Panc1 (cell line): ENCODE measurements around the gene ACER3. TPM values are rescaled to one million over a fixed set of nuclear protein-coding genes. Genes with fewer than 3 reads are reported as not detected.

ENCODE experiments used
- ATAC-seq: fragments of 200-7000 bp; cut with Tn5 transposase; 2 replicates; pipeline ENCODE4 v1.9.1; 2020; ENCODE audit warnings: mild to moderate bottlenecking, moderate library complexity
- BruUV-seq: library from RNA; stranded (reverse); fragments of 400-500 nt; replicated peaks from 2 replicates; lab custom pipeline; 2021; lab: Mats Ljungman, UMichigan
- CTCF ChIA-PET: fragments of 300-600 bp; sonication (Branson Sonifier 250); formaldehyde crosslinking; loops from one replicate; lab custom pipeline; 2022; ENCODE audit warnings: antibody characterized with exemption; lab: Charles Lee
- POLR2A ChIA-PET: fragments of 300-600 bp; sonication (Branson Sonifier 250); formaldehyde crosslinking; loops from one replicate; lab custom pipeline; 2022; ENCODE audit warnings: antibody characterized with exemption; lab: Charles Lee
- DNase-seq: peaks from one replicate; pipeline ENCODE4 v3.0.0-alpha.2; 2010; ENCODE audit warnings: low read depth, low spot score
- H3K27ac ChIP-seq: 2 replicates; pipeline ENCODE4 v1.5.1; 2011; ENCODE audit warnings: mild to moderate bottlenecking, low read length, inconsistent platforms
- H3K27me3 ChIP-seq: fragments of 200-500 bp; sonication (Bioruptor generic); 2 replicates; pipeline ENCODE4 v1.6.0; 2014; ENCODE audit warnings: low read length, inconsistent platforms; ENCODE audit not compliant: control insufficient read depth, insufficient read depth
- H3K36me3 ChIP-seq: fragments of 200-500 bp; sonication (Bioruptor generic); 2 replicates; pipeline ENCODE4 v1.5.1; 2014; ENCODE audit warnings: inconsistent platforms, mild to moderate bottlenecking, low read length, moderate library complexity; ENCODE audit not compliant: control insufficient read depth, insufficient read depth
- H3K4me1 ChIP-seq: 2 replicates; pipeline ENCODE4 v1.5.1; 2011; ENCODE audit warnings: inconsistent platforms, mild to moderate bottlenecking, low read length, moderate library complexity; ENCODE audit not compliant: control insufficient read depth, insufficient read depth
- H3K4me3 ChIP-seq, 2 experiments: 2 replicates each; pipeline ENCODE4 v1.5.1; 2011 to 2012; ENCODE audit warnings: low read depth in 2 of 2, low read length in 2 of 2, mild to moderate bottlenecking in 2 of 2, inconsistent platforms in 1 of 2, moderate library complexity in 1 of 2
- H3K9me3 ChIP-seq: fragments of 200-500 bp; sonication (Bioruptor generic); 2 replicates; pipeline ENCODE4 v1.5.1; 2014; ENCODE audit warnings: low read depth, mild to moderate bottlenecking, inconsistent platforms, low read length, moderate library complexity; ENCODE audit not compliant: control insufficient read depth, insufficient read depth
- CTCF ChIP-seq: fragments of 450-650 bp; IDR thresholded peaks from 2 replicates; pipeline ENCODE4 v1.5.1; 2017; ENCODE audit warnings: mild to moderate bottlenecking
- POLR2AphosphoS5 ChIP-seq: IDR thresholded peaks from 2 replicates; pipeline ENCODE4 v1.6.1; 2012; ENCODE audit warnings: mild to moderate bottlenecking, low read depth, low read length, moderate library complexity
- REST ChIP-seq, 2 experiments: IDR thresholded peaks; 2 replicates each; pipeline ENCODE4 v1.6.1; 2011 to 2012; ENCODE audit warnings: low read depth in 2 of 2, control low read depth in 1 of 2, low read length in 1 of 2, mild to moderate bottlenecking in 1 of 2, moderate library complexity in 1 of 2; ENCODE audit not compliant: insufficient read depth in 1 of 2
- SIN3A ChIP-seq: IDR thresholded peaks from 2 replicates; pipeline ENCODE4 v1.6.1; 2012; ENCODE audit warnings: low read depth, mild to moderate bottlenecking, low read length, moderate library complexity, borderline replicate concordance; ENCODE audit not compliant: insufficient read depth
- TCF7L2 ChIP-seq: IDR thresholded peaks from 2 replicates; pipeline ENCODE4 v1.6.1; 2011; ENCODE audit warnings: mild to moderate bottlenecking, low read depth, low read length, inconsistent platforms
- in situ Hi-C: cut with HindIII; loops from 2 replicates; pipeline ENCODE4 v1.10.0; 2016; ENCODE audit warnings: low sequenced_read_pairs, low pct_unique_long_range_greater_than_20kb
- intact Hi-C: fragments of 100-400 bp; cut with micrococcal nuclease; formaldehyde crosslinking; loops from one replicate; pipeline ENCODE4 v1.10.0; 2022; ENCODE audit not compliant: unreplicated experiment
- total RNA-seq: library from RNA; stranded (reverse); gene quantifications from one replicate; pipeline ENCODE4 v1.2.1, GENCODE V29; 2021; ENCODE audit not compliant: unreplicated experiment

Gene ACER3
- total RNA-seq, 1 experiment from 2014 or later, result 41.8 TPM

- Histone ChIP-seq H3K9me3 (no peaks in the 10 kb centered on the region), H3K27ac (no peak overlapping the region), H3K4me3 (no peak overlapping the region), H3K36me3 (no peaks in the 10 kb centered on the region), H3K27me3 (no peaks in the 10 kb centered on the region), H3K4me1 (no peaks in the 10 kb centered on the region)
- in situ Hi-C loops, result no loop called here
- ChIA-PET CTCF (no interaction called here), POLR2A (no interaction called here)
- DNase-seq, result no peak
- no peak for ATAC-seq
- no TSS peak for BruUV-seq
- intact Hi-C loops, result no loop called here
- TF ChIP-seq CTCF (no peak), TCF7L2 (no peak), POLR2AphosphoS5 (no peak), REST (IDR thresholded peaks at IDR 0.05; ENCODE audit: insufficient read depth in 1 of 2, low read depth in 2 of 2, low read length in 1 of 2) (no peak), SIN3A (no peak)
Measured at GRCh38 chr11:77027275-77027674, 166.6 kb downstream of the ACER3 start.

- Histone ChIP-seq H3K9me3 (no peaks in the 10 kb centered on the region), H3K36me3 (no peaks in the 10 kb centered on the region), H3K27ac (no peak overlapping the region), H3K4me3 (no peak overlapping the region), H3K27me3 (no peaks in the 10 kb centered on the region), H3K4me1 (no peaks in the 10 kb centered on the region)
- ChIA-PET POLR2A (interaction anchor here (0.6 kb wide), 1 partner anchor 139 kb away, joined by 3 read pairs; no protein-coding TSS in a partner anchor), CTCF (interaction anchor here (0.8 kb wide), 1 partner anchor 16 kb away, joined by 3 read pairs; no protein-coding TSS in a partner anchor)
- no peak for DNase-seq
- TF ChIP-seq REST (IDR thresholded peaks at IDR 0.05; ENCODE audit: insufficient read depth in 1 of 2, low read depth in 2 of 2, low read length in 1 of 2), result no peak
- TF ChIP-seq POLR2AphosphoS5, result no peak
- TF ChIP-seq TCF7L2, result no peak
- no peak for TF ChIP-seq CTCF
- TF ChIP-seq SIN3A, result no peak
- no TSS peak for BruUV-seq
- ATAC-seq, result peak; percentile 42; the same call in 1 of the 2 replicates
- in situ Hi-C loops, result no loop called here
- intact Hi-C loops, result no loop called here
Measured at GRCh38 chr11:77029829-77030228, 169.1 kb downstream of the ACER3 start.
